ENCODE data around the gene CEP104.

Gene CEP104

GRCh38 chr1:3809680-3810079, 47.3 kb downstream of the CEP104 start:
- no peak for ATAC-seq
- no peak for TF ChIP-seq CSDC2 (CRISPR knock-in tag; IDR thresholded peaks at IDR 0.05)
- no peak for TF ChIP-seq BACH2 (CRISPR knock-in tag; IDR thresholded peaks at IDR 0.05; ENCODE audit: borderline replicate concordance)
- TF ChIP-seq TSHZ2 (CRISPR knock-in tag; IDR thresholded peaks at IDR 0.05): no peak
- TF ChIP-seq SNAI2 (CRISPR knock-in tag; IDR thresholded peaks at IDR 0.05): no peak
- TF ChIP-seq ZNF8 (CRISPR knock-in tag; IDR thresholded peaks at IDR 0.05): no peak
- no peak for TF ChIP-seq ZNF565 (CRISPR knock-in tag; conservative IDR thresholded peaks at IDR 0.05; ENCODE audit: low read depth)
- no peak for TF ChIP-seq GLIS3 (CRISPR knock-in tag; IDR thresholded peaks at IDR 0.05)
- no peak for TF ChIP-seq POU6F1 (CRISPR knock-in tag; IDR thresholded peaks at IDR 0.05; ENCODE audit: borderline replicate concordance, low read depth)
- TF ChIP-seq ISL1 (CRISPR knock-in tag; IDR thresholded peaks at IDR 0.05): no peak

DNA sequence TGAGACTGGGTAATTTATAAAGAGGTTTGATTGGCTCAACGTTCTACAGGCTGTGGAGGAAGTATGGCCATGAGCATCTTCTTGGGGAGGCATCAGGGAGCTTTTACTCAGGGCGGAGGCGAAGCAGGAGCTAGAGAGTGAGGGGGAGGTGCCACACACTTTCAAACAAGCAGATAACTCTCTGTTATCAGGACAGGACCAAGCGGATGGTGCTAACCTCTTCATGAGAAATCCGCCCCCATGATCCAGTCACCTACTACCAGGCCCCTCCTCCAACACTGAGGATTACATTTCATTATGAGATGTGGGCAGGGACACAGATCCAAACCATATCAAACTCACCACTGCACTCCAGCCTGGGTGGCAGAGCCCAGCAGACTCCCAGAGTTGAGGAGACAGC, 49.2 kb downstream of the CEP104 start:
- ATAC-seq: no peak
- TF ChIP-seq CSRNP3 (CRISPR knock-in tag; IDR thresholded peaks at IDR 0.05): no peak
- no peak for TF ChIP-seq ZFP3 (CRISPR knock-in tag; IDR thresholded peaks at IDR 0.05)
- TF ChIP-seq BACH2 (CRISPR knock-in tag; IDR thresholded peaks at IDR 0.05; ENCODE audit: borderline replicate concordance): no peak
- no peak for TF ChIP-seq SNAI2 (CRISPR knock-in tag; IDR thresholded peaks at IDR 0.05)
- TF ChIP-seq ESRRG (CRISPR knock-in tag; IDR thresholded peaks at IDR 0.05): no peak
- TF ChIP-seq ZNF8 (CRISPR knock-in tag; IDR thresholded peaks at IDR 0.05): no peak
- no peak for TF ChIP-seq OSR1 (CRISPR knock-in tag; IDR thresholded peaks at IDR 0.05)
- TF ChIP-seq PATZ1 (CRISPR knock-in tag; IDR thresholded peaks at IDR 0.05; ENCODE audit: borderline replicate concordance): no peak
- TF ChIP-seq ZNF70 (CRISPR knock-in tag; IDR thresholded peaks at IDR 0.05): no peak
- no peak for TF ChIP-seq POU6F1 (CRISPR knock-in tag; IDR thresholded peaks at IDR 0.05; ENCODE audit: borderline replicate concordance, low read depth)
- no peak for TF ChIP-seq ZC3H10 (CRISPR knock-in tag; IDR thresholded peaks at IDR 0.05)
- no peak for TF ChIP-seq ISL1 (CRISPR knock-in tag; IDR thresholded peaks at IDR 0.05)
- no peak for TF ChIP-seq RARB (CRISPR knock-in tag; IDR thresholded peaks at IDR 0.05)
- no peak for TF ChIP-seq CSDC2 (CRISPR knock-in tag; IDR thresholded peaks at IDR 0.05)
- TF ChIP-seq TSHZ2 (CRISPR knock-in tag; IDR thresholded peaks at IDR 0.05): no peak
- no peak for TF ChIP-seq ARNTL (CRISPR knock-in tag; IDR thresholded peaks at IDR 0.05; ENCODE audit: borderline replicate concordance, low read depth)
- TF ChIP-seq ZFP30 (CRISPR knock-in tag; IDR thresholded peaks at IDR 0.05): no peak
- no peak for TF ChIP-seq PPARA (CRISPR knock-in tag; IDR thresholded peaks at IDR 0.05; ENCODE audit: borderline replicate concordance)
